OCI-M2 (cell line): ENCODE data around the gene FCHSD2.
"Not testable (repeated sequence)": the region's sequence is repeated elsewhere in the genome, so short reads cannot be mapped to it uniquely, and the experiment has no call there.

ENCODE experiments used
- DNase-seq: peaks from one replicate; lab custom pipeline; 2025; ENCODE audit not compliant: unreplicated experiment; lab: John Stamatoyannopoulos, UW

FCHSD2 gene

GRCh38 chr11:73070653-73071052, 71.5 kb downstream of the FCHSD2 start:
- no peak for DNase-seq

GRCh38 chr11:73061857-73062424, 80.2 kb downstream of the FCHSD2 start:
- DNase-seq, result not testable (repeated sequence)

GRCh38 chr11:73061434-73061833, 80.7 kb downstream of the FCHSD2 start:
- DNase-seq, result not testable (repeated sequence)

GRCh38 chr11:73059915-73060314, 82.2 kb downstream of the FCHSD2 start:
- no peak for DNase-seq

GRCh38 chr11:73058989-73059674, 83.0 kb downstream of the FCHSD2 start:
- DNase-seq, result no peak

GRCh38 chr11:73055655-73056354, 86.3 kb downstream of the FCHSD2 start:
- no peak for DNase-seq

- DNase-seq, result no peak
Measured at GRCh38 chr11:73055002-73055401, 87.1 kb downstream of the FCHSD2 start.

- DNase-seq, result no peak
Measured at GRCh38 chr11:73053964-73054363, 88.2 kb downstream of the FCHSD2 start.

GRCh38 chr11:73048446-73048845, 93.7 kb downstream of the FCHSD2 start:
- DNase-seq, result no peak

- DNase-seq, result no peak
Measured at GRCh38 chr11:73047773-73048371, 94.2 kb downstream of the FCHSD2 start.

GRCh38 chr11:73040046-73040445, 102.1 kb downstream of the FCHSD2 start:
- no peak for DNase-seq

- DNase-seq, result no peak
Measured at GRCh38 chr11:73034777-73035176, 107.3 kb downstream of the FCHSD2 start.

GRCh38 chr11:73034331-73034730, 107.8 kb downstream of the FCHSD2 start:
- DNase-seq, result no peak

GRCh38 chr11:73030130-73030529, 112.0 kb downstream of the FCHSD2 start:
- no peak for DNase-seq

GRCh38 chr11:73029403-73029802, 112.7 kb downstream of the FCHSD2 start:
- no peak for DNase-seq

- DNase-seq, result no peak
Measured at GRCh38 chr11:73028611-73029010, 113.5 kb downstream of the FCHSD2 start.

- DNase-seq, result not testable (repeated sequence)
Measured at GRCh38 chr11:73027840-73028239, 114.3 kb downstream of the FCHSD2 start.

- no peak for DNase-seq
Measured at GRCh38 chr11:73024639-73025038, 117.5 kb downstream of the FCHSD2 start.

- no peak for DNase-seq
Measured at GRCh38 chr11:73019996-73020395, 122.1 kb downstream of the FCHSD2 start.

GRCh38 chr11:73019449-73019848, 122.7 kb downstream of the FCHSD2 start:
- no peak for DNase-seq

GRCh38 chr11:73018856-73019255, 123.3 kb downstream of the FCHSD2 start:
- DNase-seq, result no peak
